PFSK-1 (cell line): Measurements from ENCODE around the gene NPPC.

Experiments
- FOXP2 ChIP-seq: optimal IDR thresholded peaks from 2 replicates; pipeline ENCODE3; 2011; ENCODE audit warnings: borderline replicate concordance, control low read depth, inconsistent platforms; ENCODE audit not compliant: insufficient read depth; ENCODE audit errors: extremely low read length, extremely low read depth
- POLR2AphosphoS5 ChIP-seq: IDR thresholded peaks from 2 replicates; pipeline ENCODE4 v1.6.1; 2012; ENCODE audit warnings: low read depth, mild to moderate bottlenecking, control low read depth, low read length, moderate library complexity
- SIN3A ChIP-seq: IDR thresholded peaks from 2 replicates; pipeline ENCODE4 v1.6.1; 2012; ENCODE audit warnings: mild to moderate bottlenecking, low read length, moderate library complexity, borderline replicate concordance; ENCODE audit not compliant: insufficient read depth
- TAF1 ChIP-seq: IDR thresholded peaks from 2 replicates; pipeline ENCODE4 v1.6.1; 2012; ENCODE audit warnings: low read length, control low read depth, borderline replicate concordance; ENCODE audit not compliant: insufficient read depth
- TF ChIP-seq, protein P1 (sequence below), 2 experiments: IDR thresholded peaks; 2 replicates each; pipeline versions ENCODE4 v1.6.1 to v1.8.0; 2011 to 2012; ENCODE audit warnings: low read depth in 2 of 2, low read length in 2 of 2, control low read depth in 1 of 2, inconsistent platforms in 1 of 2, mild to moderate bottlenecking in 1 of 2, moderate library complexity in 1 of 2; ENCODE audit not compliant: insufficient read depth in 1 of 2

Gene NPPC

DNA sequence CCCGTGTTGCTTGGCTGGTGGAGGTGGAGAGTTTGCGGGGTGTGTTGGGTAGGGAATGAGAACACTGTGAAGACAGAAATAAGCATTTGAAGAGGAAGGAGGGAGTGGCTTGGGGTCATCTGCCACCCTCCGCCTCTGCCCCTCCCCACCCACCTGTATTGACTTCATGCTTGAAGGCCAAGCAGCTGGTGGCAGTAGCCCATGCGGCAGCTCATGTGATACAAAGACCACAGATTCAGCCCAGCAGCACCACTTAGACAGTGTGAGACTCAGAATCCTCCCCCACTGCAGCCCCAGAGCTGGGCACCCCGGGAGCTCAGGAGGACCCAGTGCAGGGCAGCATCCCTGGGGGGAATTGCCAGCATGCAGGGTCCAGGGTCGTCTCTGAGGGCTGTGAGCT, 15.4 kb downstream of the NPPC start:
- TF ChIP-seq FOXP2 (no peak), SIN3A (no peak), TAF1 (no peak), POLR2AphosphoS5 (no peak)
- TF ChIP-seq, protein P1, sequence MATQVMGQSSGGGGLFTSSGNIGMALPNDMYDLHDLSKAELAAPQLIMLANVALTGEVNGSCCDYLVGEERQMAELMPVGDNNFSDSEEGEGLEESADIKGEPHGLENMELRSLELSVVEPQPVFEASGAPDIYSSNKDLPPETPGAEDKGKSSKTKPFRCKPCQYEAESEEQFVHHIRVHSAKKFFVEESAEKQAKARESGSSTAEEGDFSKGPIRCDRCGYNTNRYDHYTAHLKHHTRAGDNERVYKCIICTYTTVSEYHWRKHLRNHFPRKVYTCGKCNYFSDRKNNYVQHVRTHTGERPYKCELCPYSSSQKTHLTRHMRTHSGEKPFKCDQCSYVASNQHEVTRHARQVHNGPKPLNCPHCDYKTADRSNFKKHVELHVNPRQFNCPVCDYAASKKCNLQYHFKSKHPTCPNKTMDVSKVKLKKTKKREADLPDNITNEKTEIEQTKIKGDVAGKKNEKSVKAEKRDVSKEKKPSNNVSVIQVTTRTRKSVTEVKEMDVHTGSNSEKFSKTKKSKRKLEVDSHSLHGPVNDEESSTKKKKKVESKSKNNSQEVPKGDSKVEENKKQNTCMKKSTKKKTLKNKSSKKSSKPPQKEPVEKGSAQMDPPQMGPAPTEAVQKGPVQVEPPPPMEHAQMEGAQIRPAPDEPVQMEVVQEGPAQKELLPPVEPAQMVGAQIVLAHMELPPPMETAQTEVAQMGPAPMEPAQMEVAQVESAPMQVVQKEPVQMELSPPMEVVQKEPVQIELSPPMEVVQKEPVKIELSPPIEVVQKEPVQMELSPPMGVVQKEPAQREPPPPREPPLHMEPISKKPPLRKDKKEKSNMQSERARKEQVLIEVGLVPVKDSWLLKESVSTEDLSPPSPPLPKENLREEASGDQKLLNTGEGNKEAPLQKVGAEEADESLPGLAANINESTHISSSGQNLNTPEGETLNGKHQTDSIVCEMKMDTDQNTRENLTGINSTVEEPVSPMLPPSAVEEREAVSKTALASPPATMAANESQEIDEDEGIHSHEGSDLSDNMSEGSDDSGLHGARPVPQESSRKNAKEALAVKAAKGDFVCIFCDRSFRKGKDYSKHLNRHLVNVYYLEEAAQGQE (IDR thresholded peaks at IDR 0.05; ENCODE audit: insufficient read depth in 1 of 2, low read depth in 2 of 2, low read length in 2 of 2): no peak

DNA sequence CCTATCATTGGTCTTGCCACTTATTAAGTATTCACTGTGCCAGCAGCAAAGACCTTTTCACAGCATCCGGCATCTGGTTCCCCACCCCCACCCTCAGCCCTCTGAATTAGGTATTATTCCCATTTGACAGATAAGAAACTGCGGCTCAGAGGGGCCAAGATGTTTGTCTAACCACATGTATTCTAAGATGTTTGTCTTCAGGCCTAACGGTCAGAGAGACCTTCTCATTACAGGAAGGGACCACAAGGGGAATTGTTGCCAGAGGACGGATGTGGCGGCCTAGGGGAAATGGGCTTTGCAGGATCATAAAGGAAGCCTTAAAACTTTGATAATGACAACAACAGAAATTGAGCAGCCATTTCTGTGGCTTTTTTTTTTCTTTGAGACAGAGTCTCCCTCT, 16.6 kb downstream of the NPPC start:
- TF ChIP-seq FOXP2 (no peak), POLR2AphosphoS5 (no peak)

DNA sequence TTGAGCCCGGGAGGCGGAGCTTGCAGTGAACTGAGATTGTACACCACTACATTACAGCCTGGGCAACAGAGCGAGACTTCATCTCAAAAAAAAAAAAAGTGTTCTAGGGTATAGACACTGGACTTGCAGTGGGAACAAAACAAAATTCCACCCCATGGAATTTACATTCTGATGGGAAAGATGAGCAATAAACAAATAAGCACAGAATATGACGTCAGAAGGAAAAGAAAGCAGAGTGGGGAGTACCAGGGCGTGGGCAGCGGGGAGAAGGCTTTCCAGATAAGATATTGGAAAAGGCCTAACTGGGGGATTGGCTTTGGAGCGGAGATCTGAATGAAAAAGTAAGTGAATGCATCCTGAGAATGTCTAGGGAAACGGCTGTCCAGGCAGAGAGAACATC, 17.6 kb downstream of the NPPC start:
- no peak for TF ChIP-seq SIN3A
- TF ChIP-seq TAF1: no peak
- no peak for TF ChIP-seq POLR2AphosphoS5
- no peak for TF ChIP-seq FOXP2

DNA sequence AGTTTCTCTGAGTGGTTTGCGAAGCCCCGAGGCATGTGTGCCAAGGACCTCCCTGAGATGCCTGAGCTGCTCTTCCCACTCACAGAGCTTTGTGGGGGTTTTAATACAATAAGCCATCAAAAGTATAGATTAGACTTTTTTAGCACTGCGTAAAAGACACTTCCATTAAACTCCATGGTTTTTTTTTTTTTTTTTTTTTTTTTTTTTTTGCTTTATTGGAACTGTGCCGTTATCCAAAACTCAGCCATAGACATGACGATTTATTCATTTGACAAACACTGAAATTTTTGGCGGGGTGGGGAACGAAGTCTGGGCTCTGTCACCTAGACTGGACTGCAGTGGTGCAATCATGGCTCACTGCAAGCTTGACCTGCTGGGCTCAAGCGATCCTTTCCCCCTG, 18.4 kb downstream of the NPPC start:
- TF ChIP-seq POLR2AphosphoS5 (no peak), TAF1 (no peak), FOXP2 (no peak), SIN3A (no peak)
- TF ChIP-seq, protein P1 (IDR thresholded peaks at IDR 0.05; ENCODE audit: insufficient read depth in 1 of 2, low read depth in 2 of 2, low read length in 2 of 2): no peak

DNA sequence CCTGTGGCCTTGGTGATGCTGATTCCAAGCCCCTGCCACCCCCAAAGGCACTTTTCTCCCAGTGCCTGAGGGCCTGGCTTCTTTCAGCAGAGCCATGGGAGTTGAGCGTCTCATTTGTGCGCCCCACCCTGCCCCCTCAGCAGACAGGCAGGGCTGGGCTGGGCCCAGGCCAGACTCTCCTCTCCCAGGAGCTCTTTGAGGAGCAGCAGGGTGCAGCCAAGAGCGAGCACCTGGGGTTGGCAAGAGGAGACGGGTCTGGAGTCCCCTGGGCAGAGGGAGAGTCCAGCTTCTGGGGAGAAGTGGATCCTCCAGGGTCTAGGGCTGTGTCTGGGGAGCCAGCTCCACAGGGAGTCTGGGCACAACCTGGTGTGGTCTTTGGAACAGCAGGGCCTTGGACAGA, 21.2 kb downstream of the NPPC start:
- no peak for TF ChIP-seq FOXP2
- no peak for TF ChIP-seq POLR2AphosphoS5
- no peak for TF ChIP-seq TAF1
- TF ChIP-seq, protein P1 (IDR thresholded peaks at IDR 0.05; ENCODE audit: insufficient read depth in 1 of 2, low read depth in 2 of 2, low read length in 2 of 2): no peak
- TF ChIP-seq SIN3A: no peak

DNA sequence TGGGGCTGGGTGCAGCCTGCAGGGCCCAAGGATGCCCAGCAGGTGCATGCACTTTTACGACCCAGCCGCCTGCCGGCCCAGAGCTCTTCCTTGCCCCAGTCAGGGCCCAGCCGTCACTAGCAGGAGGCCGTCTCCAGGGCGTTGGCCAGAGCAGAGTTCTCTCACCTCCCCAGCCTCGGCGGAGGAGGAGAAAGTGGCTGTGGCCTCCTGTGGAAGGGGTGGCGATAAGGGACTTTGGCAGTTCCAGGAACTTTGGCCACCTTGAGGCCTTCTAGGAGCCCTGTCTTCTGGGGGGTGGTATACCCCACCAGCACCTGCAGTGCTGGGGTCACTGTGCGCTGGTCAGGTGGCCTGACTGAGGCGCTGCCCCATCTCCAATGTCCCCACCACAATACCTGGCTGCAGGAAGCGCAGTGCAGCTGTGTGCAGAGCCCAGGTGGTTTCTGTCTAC, 22.0 kb downstream of the NPPC start:
- TF ChIP-seq FOXP2 (no peak), TAF1 (no peak), POLR2AphosphoS5 (no peak)
- TF ChIP-seq, protein P1 (IDR thresholded peaks at IDR 0.05; ENCODE audit: insufficient read depth in 1 of 2, low read depth in 2 of 2, low read length in 2 of 2): no peak
